IMR-90 (cell line): ENCODE measurements around the gene SH3RF3. TPM values are rescaled to one million over a fixed set of nuclear protein-coding genes. Genes with fewer than 3 reads are reported as not detected.

Experiments
- ATAC-seq: fragments of 200-7000 bp; cut with Tn5 transposase; 2 replicates; pipeline ENCODE4 v1.9.1; 2020; ENCODE audit warnings: low read depth, mild to moderate bottlenecking, moderate library complexity
- BruUV-seq: library from RNA; stranded (reverse); fragments of 400-500 nt; replicated peaks from 2 replicates; lab custom pipeline; 2021; lab: Mats Ljungman, UMichigan
- CTCF ChIA-PET: fragments of 300-600 bp; formaldehyde crosslinking; extraction: SDS; loops from one replicate; lab custom pipeline; 2021; ENCODE audit warnings: antibody characterized with exemption; lab: Yijun Ruan, JAX
- POLR2A ChIA-PET: fragments of 300-600 bp; sonication (Branson Sonifier 250); formaldehyde crosslinking; loops from one replicate; lab custom pipeline; 2022; ENCODE audit warnings: antibody characterized with exemption; ENCODE audit not compliant: unreplicated experiment; lab: Charles Lee
- DNase-seq: peaks from one replicate; pipeline ENCODE4 v3.0.0; 2013
- H2AFZ ChIP-seq: replicated peaks from 2 replicates; pipeline ENCODE3; 2013; ENCODE audit warnings: low read length, mild to moderate bottlenecking; ENCODE audit not compliant: poor library complexity
- H2AK5ac ChIP-seq: 2 replicates; pipeline ENCODE4 v1.6.1; 2013; ENCODE audit warnings: low read depth, low read length, inconsistent platforms
- H2AK9ac ChIP-seq: replicated peaks from 2 replicates; pipeline ENCODE3; 2013; ENCODE audit warnings: mild to moderate bottlenecking, low read depth, low read length, moderate library complexity; ENCODE audit not compliant: poor library complexity
- H2BK120ac ChIP-seq: 2 replicates; pipeline ENCODE4 v1.6.1; 2013; ENCODE audit warnings: low read depth, low read length, inconsistent platforms
- H2BK15ac ChIP-seq: 3 replicates; pipeline ENCODE4 v1.6.1; 2013; ENCODE audit warnings: low read depth, low read length, inconsistent platforms
- H2BK20ac ChIP-seq: 2 replicates; pipeline ENCODE4 v1.6.1; 2013; ENCODE audit warnings: low read depth, mild to moderate bottlenecking, inconsistent platforms, low read length, moderate library complexity
- H2BK5ac ChIP-seq: 2 replicates; pipeline ENCODE4 v1.6.1; 2013; ENCODE audit warnings: mild to moderate bottlenecking, low read depth, low read length, inconsistent platforms; ENCODE audit not compliant: poor library complexity, severe bottlenecking
- H3K14ac ChIP-seq: replicated peaks from 2 replicates; pipeline ENCODE4 v1.6.1; 2013; ENCODE audit warnings: low read depth, low read length, inconsistent platforms
- H3K18ac ChIP-seq: 2 replicates; pipeline ENCODE4 v1.6.1; 2013; ENCODE audit warnings: low read depth, low read length, control low read depth
- H3K23ac ChIP-seq: 2 replicates; pipeline ENCODE4 v1.6.1; 2013; ENCODE audit warnings: low read depth, low read length, inconsistent platforms
- H3K27ac ChIP-seq: 2 replicates; pipeline ENCODE4 v1.5.1; 2013; ENCODE audit warnings: mild to moderate bottlenecking, control low read depth, low read length; ENCODE audit not compliant: insufficient read depth
- H3K27me3 ChIP-seq: 2 replicates; pipeline ENCODE4 v1.6.1; 2013; ENCODE audit warnings: low read length; ENCODE audit not compliant: control insufficient read depth, insufficient read depth
- H3K36me3 ChIP-seq: 2 replicates; pipeline ENCODE4 v1.6.1; 2013; ENCODE audit warnings: low read length, mixed read lengths; ENCODE audit not compliant: control insufficient read depth, insufficient read depth
- H3K4ac ChIP-seq: 2 replicates; pipeline ENCODE4 v1.6.1; 2013; ENCODE audit warnings: low read depth, low read length, inconsistent platforms
- H3K4me1 ChIP-seq: 2 replicates; pipeline ENCODE4 v1.6.1; 2013; ENCODE audit warnings: low read length, mixed read lengths; ENCODE audit not compliant: control insufficient read depth, insufficient read depth
- H3K4me2 ChIP-seq: 2 replicates; pipeline ENCODE4 v1.6.1; 2013; ENCODE audit warnings: low read depth, mild to moderate bottlenecking, control low read depth, low read length, moderate library complexity
- H3K4me3 ChIP-seq: 2 replicates; pipeline ENCODE4 v1.5.1; 2013; ENCODE audit warnings: low read depth, mild to moderate bottlenecking, control low read depth, low read length, moderate library complexity; ENCODE audit not compliant: insufficient read depth
- H3K56ac ChIP-seq: 2 replicates; pipeline ENCODE4 v1.6.1; 2013; ENCODE audit warnings: low read length, inconsistent platforms; ENCODE audit not compliant: insufficient read depth; ENCODE audit errors: extremely low read depth
- H3K79me1 ChIP-seq, 2 experiments: 2 replicates each; pipeline ENCODE4 v1.6.1; 2013; ENCODE audit warnings: low read length in 2 of 2, inconsistent platforms in 1 of 2, low read depth in 1 of 2
- H3K9ac ChIP-seq: 2 replicates; pipeline ENCODE4 v1.6.1; 2013; ENCODE audit warnings: low read depth, low read length, control low read depth
- H3K9me1 ChIP-seq: 2 replicates; pipeline ENCODE4 v1.6.1; 2013; ENCODE audit warnings: low read length, inconsistent platforms; ENCODE audit not compliant: insufficient read depth
- H3K9me3 ChIP-seq: 2 replicates; pipeline ENCODE4 v1.6.1; 2013; ENCODE audit warnings: low read length; ENCODE audit not compliant: control insufficient read depth, insufficient read depth
- H4K20me1 ChIP-seq: 2 replicates; pipeline ENCODE4 v1.6.1; 2013; ENCODE audit warnings: low read length, inconsistent platforms; ENCODE audit not compliant: insufficient read depth
- H4K5ac ChIP-seq: 2 replicates; pipeline ENCODE4 v1.6.1; 2013; ENCODE audit warnings: mild to moderate bottlenecking, low read depth, low read length, control low read depth
- H4K8ac ChIP-seq, 2 experiments: 2 replicates each; pipeline ENCODE4 v1.6.1; 2013; ENCODE audit warnings: low read depth in 2 of 2, low read length in 2 of 2, control low read depth in 1 of 2, inconsistent platforms in 1 of 2
- H4K91ac ChIP-seq: 2 replicates; pipeline ENCODE4 v1.6.1; 2013; ENCODE audit warnings: low read depth, low read length, inconsistent platforms; ENCODE audit not compliant: insufficient read depth
- BHLHE40 ChIP-seq: fragments of 150-350 bp; IDR thresholded peaks from 2 replicates; pipeline ENCODE4 v1.6.1; 2016; ENCODE audit warnings: mild to moderate bottlenecking, low read depth, low read length
- CEBPB ChIP-seq: IDR thresholded peaks from 2 replicates; pipeline ENCODE4 v1.6.1; 2012; ENCODE audit warnings: low read depth, low read length, improper control_type of control experiment
- CHD1 ChIP-seq: IDR thresholded peaks from 2 replicates; pipeline ENCODE4 v1.6.1; 2012; ENCODE audit warnings: low read depth, low read length, improper control_type of control experiment
- ELK1 ChIP-seq: fragments of 150-350 bp; IDR thresholded peaks from 2 replicates; pipeline ENCODE4 v1.6.1; 2016; ENCODE audit warnings: low read depth, mild to moderate bottlenecking, low read length, moderate library complexity, borderline replicate concordance
- MAZ ChIP-seq: IDR thresholded peaks from 2 replicates; pipeline ENCODE4 v1.6.1; 2012; ENCODE audit warnings: low read depth, mild to moderate bottlenecking, low read length, improper control_type of control experiment, moderate library complexity, borderline replicate concordance
- MXI1 ChIP-seq: IDR thresholded peaks from 2 replicates; pipeline ENCODE4 v1.6.1; 2012; ENCODE audit warnings: low read depth, mild to moderate bottlenecking, low read length, moderate library complexity, borderline replicate concordance
- NFE2L2 ChIP-seq: fragments of 150-350 bp; IDR thresholded peaks from 2 replicates; pipeline ENCODE4 v1.6.1; 2016; ENCODE audit warnings: low read depth, mild to moderate bottlenecking, low read length
- POLR2A ChIP-seq: IDR thresholded peaks from 2 replicates; pipeline ENCODE4 v1.6.1; 2012; ENCODE audit warnings: mild to moderate bottlenecking, low read depth, low read length
- RFX5 ChIP-seq: IDR thresholded peaks from 2 replicates; pipeline ENCODE4 v1.8.0; 2012; ENCODE audit warnings: low read depth, mild to moderate bottlenecking, low read length, moderate library complexity
- SMC3 ChIP-seq: fragments of 150-350 bp; IDR thresholded peaks from 2 replicates; pipeline ENCODE4 v1.6.1; 2016; ENCODE audit warnings: low read depth, mild to moderate bottlenecking, antibody characterized with exemption, low read length, moderate library complexity
- WGBS, 2 experiments: methylation state at CpG; one replicate each; pipeline versions ENCODE4 v1.1.5 to v1.1.7; 2013; ENCODE audit warnings: missing lambda C conversion rate in 2 of 2; ENCODE audit not compliant: insufficient read length in 1 of 2; ENCODE audit errors: extremely low coverage in 2 of 2; 5-methylcytosine and 5-hydroxymethylcytosine counted together
- dilution Hi-C: fragments of 300-500 bp; cut with HindIII; formaldehyde crosslinking; loops from one replicate; pipeline ENCODE4 v1.14.3; 2018; ENCODE audit warnings: low sequenced_read_pairs; ENCODE audit not compliant: unreplicated experiment
- in situ Hi-C: fragments of 300-500 bp; cut with MboI; formaldehyde crosslinking; loops from 3 replicates; pipeline ENCODE4 v1.14.3; 2019; ENCODE audit warnings: low sequenced_read_pairs, inconsistent platforms, mixed read lengths
- intact Hi-C: fragments of 100-400 bp; cut with micrococcal nuclease; formaldehyde crosslinking; loops from 2 replicates; pipeline ENCODE4 v1.10.0; 2022
- polyA plus RNA-seq, 3 experiments: library from polyadenylated mRNA; depleted of rRNA; stranded (reverse); fragments of >200 nt; gene quantifications; 2 replicates each; pipeline ENCODE4 v1.2.3, GENCODE V29; 2012; ENCODE audit warnings: low replicate concordance in 1 of 3
- total RNA-seq: library from RNA; depleted of rRNA; stranded (reverse); fragments of >200 nt; gene quantifications from 2 replicates; pipeline ENCODE4 v1.2.3, GENCODE V29; 2012

Gene SH3RF3
- total and polyA plus RNA-seq, 2 of the 4 experiments (the other 2 are of a cell fraction), result 3.4 to 5.3 TPM

DNA sequence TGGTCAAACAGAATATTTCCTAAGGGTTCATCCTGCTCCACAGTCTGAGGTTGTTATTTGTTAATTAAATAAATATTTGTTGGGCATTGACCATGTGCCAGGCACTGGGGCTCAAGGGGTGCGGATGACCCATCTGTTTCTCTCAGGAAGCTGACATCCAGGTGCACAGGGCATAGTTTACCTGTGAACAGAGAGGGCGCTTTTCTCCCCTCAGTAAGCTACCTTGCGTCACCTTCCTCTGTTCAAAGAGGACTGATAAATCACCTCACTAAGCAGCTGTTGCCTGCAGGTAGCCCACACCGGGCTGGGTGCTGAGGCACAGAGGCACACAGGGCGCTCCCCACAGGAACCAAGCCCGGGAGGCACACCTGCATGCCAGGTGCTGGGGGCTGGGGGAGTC is 41.6 kb downstream of the SH3RF3 start:
- no CpG with 5 or more reads among the region's 6 CpGs for WGBS, 2 experiments
- peaks cover 10% of the 10 kb centered on the region for H4K20me1 ChIP-seq

More for the DNA sequence above, 41.6 kb downstream of the SH3RF3 start:
- Histone ChIP-seq H3K9me1 (peaks cover 52% of the 10 kb centered on the region), H4K5ac (peak overlapping the region; percentile 61), H3K18ac (peak overlapping the region; percentile 87), H4K91ac (peak overlapping the region; percentile 70), H3K27me3 (no peaks in the 10 kb centered on the region), H2AK9ac (peak overlapping the region; percentile 12), H3K4me2 (peak overlapping the region; percentile 27; the same call in 1 of the 2 replicates), H3K9me3 (0 out of 2 replicates have a peak, but pooled peaks cover 2% of the 10 kb centered on the region), H2BK120ac (peak overlapping the region; percentile 91), H3K9ac (peak overlapping the region; percentile 48), H3K4me3 (no peak overlapping the region), H3K23ac (peak overlapping the region; percentile 67; the same call in 1 of the 2 replicates), H3K27ac (peak overlapping the region; percentile 93), H3K79me1 (peaks cover 48 to 77% of the 10 kb centered on the region in 2 experiments), H4K8ac (peak overlapping the region; percentile 44 to 79), H2AK5ac (peak overlapping the region; percentile 88), H3K4ac (peak overlapping the region; percentile 83), H3K14ac (peak overlapping the region; percentile 75), H3K4me1 (peaks cover 44% of the 10 kb centered on the region), H3K36me3 (no peaks in the 10 kb centered on the region), H2AFZ (no peak overlapping the region), H2BK5ac (peak overlapping the region; percentile 98), H2BK20ac (peak overlapping the region; percentile 70), H3K56ac (peak overlapping the region; percentile 44; the same call in 1 of the 2 replicates), H2BK15ac (peak overlapping the region; percentile 93; the same call in 1 of the 3 replicates)
- intact Hi-C loops, result loop anchor here (5.0 kb wide), 3 partner anchors 47 to 152 kb away; no protein-coding TSS in a partner anchor
- no peak for ATAC-seq
- CTCF ChIA-PET, result interaction anchor here (0.7 kb wide), 2 partner anchors 25 to 158 kb away, joined by 3 to 4 read pairs; no protein-coding TSS in a partner anchor
- in situ Hi-C loops, result no loop called here
- dilution Hi-C loops, result no loop called here
- TF ChIP-seq BHLHE40 (no peak), MXI1 (no peak), CEBPB (no peak), NFE2L2 (no peak), RFX5 (no peak), SMC3 (no peak), MAZ (no peak), POLR2A (no peak), ELK1 (no peak), CHD1 (no peak)
- BruUV-seq, result no TSS peak
- POLR2A ChIA-PET, result interaction anchor here (0.7 kb wide), 1 partner anchor 268 kb away, joined by 4 read pairs; no protein-coding TSS in a partner anchor
- no peak for DNase-seq
